ENCODE measurements around the gene RBM42.
A peak's percentile ranks its signal among the peaks of the same experiment; 100 is the strongest.
"Not testable (repeated sequence)": the region's sequence is repeated elsewhere in the genome, so short reads cannot be mapped to it uniquely, and the experiment has no call there.

RBM42 gene, protein sequence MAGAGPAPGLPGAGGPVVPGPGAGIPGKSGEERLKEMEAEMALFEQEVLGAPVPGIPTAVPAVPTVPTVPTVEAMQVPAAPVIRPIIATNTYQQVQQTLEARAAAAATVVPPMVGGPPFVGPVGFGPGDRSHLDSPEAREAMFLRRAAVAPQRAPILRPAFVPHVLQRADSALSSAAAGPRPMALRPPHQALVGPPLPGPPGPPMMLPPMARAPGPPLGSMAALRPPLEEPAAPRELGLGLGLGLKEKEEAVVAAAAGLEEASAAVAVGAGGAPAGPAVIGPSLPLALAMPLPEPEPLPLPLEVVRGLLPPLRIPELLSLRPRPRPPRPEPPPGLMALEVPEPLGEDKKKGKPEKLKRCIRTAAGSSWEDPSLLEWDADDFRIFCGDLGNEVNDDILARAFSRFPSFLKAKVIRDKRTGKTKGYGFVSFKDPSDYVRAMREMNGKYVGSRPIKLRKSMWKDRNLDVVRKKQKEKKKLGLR

DNA sequence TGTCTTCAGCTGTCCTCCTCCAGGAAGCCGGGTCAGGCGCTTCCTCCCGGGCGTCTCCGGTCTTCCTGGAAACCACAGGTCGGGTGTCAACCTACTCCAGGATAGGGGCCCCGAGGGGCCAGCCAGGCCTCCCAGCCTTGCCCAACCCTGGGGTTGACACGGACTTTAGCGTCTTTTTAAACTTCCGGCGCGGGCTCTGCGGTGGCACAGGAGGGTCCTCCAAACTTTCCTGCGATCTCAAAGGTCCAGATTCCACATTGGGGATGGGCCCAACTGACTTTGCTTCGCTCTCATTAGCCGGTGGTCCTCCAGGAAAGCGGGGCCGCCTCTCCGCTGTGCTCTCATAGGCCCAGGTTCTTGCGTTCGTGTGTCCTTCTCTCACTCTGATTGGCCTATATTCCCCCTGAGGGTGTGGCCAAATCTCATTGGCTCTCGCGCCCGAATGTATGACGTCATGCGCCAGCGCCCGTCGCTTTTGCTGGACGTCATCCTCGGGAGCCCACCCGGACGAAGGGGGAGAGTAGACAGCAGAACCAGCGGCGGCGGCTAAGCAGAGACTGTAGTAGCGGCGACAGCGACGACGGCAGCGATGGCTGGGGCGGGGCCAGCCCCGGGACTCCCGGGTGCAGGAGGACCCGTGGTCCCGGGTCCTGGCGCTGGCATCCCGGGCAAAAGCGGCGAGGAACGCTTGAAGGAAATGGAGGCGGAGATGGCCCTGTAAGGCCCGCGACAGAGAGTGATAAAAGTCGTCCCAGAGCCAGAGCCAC is at the start of gene RBM42:
Gene RBM42 (plus strand): TSS at position 472 of the 767 bp plus-strand sequence. CDS start 118 bp downstream, at position 590.
- peak; percentile 96 for DNase-seq

DNA sequence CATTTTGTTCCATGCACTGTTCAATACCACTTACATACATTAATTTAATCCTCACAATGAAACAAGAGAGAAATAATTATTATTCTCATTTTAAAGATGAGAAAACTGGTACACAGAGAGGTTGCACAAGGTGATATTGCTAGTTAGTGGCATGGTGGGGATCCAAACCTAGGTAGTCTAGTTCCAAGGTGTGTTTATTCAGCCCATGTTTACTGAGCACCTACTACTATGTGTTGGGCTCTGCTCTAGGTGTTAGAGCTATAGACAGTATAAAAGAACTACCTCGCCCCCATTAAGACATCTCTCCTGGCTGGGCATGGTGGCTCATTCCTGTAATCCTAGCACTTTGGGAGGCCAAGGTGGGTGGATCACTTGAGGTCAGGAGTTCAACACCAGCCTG is 46.1 kb upstream of the RBM42 start:
- no peak for DNase-seq

DNA sequence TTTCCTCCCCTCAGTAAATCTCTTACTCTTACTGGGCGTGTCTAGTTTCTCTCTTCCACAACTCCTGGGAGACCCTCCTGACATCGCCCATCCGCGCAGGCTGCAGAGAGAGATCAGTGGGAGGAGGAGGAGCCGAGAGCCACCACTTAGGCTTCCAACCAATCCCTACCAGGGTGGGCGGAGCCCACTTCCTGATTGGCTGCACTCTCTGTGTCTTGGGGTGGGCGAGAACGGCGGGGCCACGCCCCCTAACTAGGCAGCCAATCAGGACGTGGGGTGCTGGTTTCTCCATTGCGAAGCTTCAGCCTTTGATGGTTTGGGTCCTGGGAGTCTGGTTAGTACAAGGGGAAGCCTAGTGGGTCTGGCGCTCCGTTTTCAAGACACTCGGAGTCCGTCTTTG is 43.0 kb upstream of the RBM42 start, which contains the start of gene PMIS2:
Gene PMIS2 (plus strand): TSS at position 326 of the 400 bp plus-strand sequence. CDS start 87 bp downstream, outside the sequence.
- no peak for DNase-seq

DNA sequence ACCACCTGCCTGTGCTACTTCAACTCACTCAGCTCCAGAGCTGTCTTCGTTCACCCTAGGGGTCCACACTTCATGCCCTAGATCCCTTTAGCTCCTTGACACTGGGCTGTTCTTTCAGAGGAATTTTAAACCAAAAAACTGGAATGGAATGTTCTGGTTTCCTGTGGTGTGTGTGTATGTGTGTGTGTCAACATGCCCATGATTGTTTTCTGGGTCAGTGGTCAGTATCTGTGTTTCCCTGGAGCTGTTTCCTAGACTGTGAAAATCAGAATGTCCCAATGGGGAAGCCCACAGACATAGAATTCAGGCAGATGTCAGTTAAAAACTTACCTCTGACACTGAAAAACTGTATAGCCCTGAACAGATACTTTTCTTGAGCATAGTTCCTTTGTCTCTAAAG is 41.5 kb upstream of the RBM42 start:
- DNase-seq: no peak

DNA sequence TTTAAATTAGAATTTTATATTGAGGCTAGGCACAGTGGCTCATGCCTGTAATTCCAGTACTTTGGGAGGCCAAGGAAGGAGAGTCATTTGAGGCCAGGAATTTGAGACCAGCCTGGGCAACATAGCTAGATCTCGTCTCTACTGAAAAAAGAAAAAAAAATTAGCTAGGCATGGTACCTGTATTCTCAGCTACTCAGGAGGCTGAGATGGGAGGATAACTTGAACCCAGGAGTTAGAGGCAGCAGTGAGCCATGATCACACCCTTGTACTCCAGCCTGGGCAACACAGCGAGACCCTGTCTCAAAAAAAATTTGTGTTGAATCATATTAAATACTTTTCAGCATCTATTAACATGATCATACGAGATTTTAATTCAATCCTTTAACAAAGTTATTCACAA is 38.0 kb upstream of the RBM42 start:
- DNase-seq: no peak

DNA sequence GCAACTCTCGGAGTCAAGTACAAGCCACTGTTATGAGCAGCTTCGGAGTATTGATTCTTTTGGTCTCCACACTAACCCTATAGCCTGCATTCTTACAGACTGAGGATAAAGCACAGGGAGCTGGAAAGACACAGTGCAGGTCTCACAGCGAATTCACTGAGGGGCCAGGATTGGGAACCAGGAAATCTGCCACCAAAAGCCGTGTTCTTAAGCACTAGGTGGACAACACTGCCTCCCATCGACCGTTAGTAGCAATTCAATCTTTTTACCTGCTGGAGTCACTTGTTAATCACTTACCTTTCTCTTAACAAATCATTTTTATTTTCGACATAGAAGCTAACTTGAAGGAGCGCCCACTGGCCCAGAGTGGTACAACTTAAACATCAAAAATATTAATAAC is 36.6 kb upstream of the RBM42 start:
- no peak for DNase-seq

DNA sequence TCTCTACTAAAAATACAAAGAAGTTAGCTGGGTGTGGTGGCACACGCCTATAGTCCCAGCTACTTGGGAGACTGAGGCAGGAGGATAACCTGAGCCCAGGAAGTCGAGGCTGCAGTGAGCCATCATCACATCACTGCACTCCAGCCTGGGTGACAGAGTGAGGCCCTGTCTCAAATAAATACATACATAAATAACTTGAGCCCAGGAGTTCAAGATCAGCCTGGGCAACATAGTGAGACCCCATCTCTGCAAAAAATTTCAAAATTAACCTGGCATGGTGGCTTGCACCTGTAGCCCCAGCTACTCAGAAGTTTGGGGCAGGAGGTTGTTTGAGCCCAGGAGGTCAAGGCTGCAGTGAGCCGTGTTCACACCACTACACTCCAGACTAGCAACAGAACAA is 33.8 kb upstream of the RBM42 start:
- DNase-seq: not testable (repeated sequence)

DNA sequence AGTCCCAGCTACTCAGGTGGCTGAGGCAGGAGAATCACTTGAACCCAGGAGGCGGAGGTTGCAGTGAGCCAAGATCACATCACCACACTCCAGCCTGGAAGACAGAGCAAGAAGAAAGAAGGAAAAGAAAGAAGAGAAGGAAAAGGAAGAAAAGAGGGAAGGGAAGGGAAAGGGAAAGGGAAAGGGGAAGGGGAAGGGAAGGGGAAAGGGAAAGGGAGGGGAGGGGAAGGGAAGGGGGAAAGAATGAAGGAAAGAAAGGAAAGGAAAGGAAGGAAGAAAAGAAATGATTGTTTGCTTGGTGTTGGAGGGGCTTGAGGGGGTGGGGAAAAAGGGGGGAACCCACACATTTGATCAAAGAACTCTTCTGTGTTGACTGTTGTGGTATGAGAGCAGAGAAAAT is 32.9 kb upstream of the RBM42 start:
- no peak for DNase-seq

DNA sequence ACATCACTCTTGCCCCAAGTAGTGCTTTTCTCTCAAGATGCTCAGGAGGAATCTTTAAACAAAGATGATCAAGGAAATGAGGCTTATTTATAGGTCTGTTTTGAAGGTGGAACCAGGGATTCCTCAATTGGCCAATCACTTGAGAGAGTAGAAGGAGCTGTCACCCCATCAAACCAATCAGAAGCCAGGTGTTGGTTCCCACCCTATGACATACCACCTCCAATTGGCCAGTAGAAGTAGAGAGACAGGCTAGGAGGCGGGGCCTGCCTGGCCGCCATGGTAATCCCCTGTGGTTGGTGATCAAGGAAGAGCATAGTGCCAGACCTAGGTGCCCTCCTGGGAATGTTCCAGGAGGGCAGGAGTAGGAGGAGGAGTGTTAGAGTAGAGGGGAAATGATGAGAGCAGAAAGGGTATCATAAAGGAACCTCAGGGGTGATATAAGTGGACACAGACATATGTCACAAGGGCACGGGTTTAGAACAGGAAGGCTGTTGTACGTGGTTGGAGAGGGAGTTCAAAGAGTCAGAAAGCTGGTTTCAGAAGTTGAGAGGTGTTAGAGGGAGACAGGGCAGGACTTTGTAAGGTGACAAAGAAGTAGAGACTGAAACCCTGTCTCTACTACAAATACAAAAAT is 32.4 kb upstream of the RBM42 start:
- no peak for DNase-seq

DNA sequence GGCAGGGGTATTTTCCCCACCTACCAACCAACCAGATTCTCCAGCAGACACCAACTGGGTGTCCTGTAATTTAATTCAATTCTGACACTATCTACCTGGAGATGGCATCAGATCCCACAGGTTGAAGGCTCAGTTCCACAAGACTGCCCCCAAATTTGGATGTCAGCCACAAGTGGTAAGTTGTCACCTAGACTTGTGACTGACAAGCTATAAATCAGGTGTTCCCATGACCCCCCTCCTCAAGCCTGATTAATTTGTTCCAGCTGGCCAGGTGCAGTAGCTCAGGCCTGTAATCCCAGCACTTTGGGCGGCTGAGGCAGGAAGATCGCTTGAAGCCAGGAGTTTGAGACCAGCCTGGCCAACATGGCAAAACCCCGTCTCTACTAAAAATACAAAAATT is 26.9 kb upstream of the RBM42 start:
- peak; percentile 2 for DNase-seq

DNA sequence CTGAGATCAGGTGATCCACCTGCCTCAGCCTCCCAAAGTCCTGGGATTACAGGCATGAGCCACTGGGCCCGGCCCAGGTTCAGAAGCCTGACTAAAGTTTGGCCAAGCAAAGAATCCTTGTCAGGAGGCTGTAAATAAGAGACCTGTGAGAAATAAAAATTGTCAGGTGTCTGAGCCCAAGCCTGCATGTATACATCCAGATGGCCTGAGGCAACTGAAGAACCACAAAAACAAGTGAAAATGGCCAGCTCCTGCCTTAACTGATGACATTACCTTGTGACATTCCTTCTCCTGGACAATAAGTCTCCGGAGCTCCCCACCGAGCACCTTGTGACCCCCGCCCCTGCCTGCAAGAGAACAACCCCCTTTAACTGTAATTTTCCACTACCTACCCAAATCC is 24.4 kb upstream of the RBM42 start:
- DNase-seq: not testable (repeated sequence)

DNA sequence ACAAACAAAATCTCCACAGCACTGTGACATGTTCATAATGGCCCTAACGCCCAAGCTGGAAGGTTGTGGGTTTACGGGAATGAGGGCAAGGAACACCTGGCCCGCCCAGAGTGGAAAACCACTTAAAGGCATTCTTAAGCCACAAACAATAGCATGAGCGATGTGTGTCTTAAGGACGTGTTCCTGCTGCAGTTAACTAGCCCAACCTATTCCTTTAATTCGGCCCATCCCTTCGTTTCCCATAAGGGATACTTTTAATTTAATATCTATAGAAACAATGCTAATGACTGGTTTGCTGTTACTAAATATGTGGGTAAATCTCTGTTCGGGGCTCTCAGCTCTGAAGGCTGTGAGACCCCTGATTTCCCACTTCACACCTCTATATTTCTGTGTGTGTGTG is 21.7 kb upstream of the RBM42 start:
- DNase-seq: not testable (repeated sequence)

DNA sequence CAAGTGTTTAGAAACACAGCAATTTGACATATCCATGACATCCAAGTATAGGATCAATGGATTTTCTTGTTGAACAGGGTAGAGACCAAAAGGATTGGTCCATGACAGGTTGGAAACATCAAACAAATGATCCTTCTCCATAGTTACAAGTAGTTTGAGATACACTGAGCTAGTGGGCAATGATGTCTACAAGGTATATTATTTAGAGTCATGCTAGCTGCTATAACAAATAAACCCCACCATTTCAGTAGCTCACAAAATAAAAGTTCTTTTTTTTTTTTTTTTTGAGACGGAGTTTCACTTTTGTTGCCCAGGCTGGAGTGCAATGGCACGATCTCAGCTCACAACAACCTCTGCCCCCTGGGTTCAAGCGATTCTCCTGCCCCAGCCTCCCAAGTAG is 21.2 kb upstream of the RBM42 start:
- DNase-seq: no peak

DNA sequence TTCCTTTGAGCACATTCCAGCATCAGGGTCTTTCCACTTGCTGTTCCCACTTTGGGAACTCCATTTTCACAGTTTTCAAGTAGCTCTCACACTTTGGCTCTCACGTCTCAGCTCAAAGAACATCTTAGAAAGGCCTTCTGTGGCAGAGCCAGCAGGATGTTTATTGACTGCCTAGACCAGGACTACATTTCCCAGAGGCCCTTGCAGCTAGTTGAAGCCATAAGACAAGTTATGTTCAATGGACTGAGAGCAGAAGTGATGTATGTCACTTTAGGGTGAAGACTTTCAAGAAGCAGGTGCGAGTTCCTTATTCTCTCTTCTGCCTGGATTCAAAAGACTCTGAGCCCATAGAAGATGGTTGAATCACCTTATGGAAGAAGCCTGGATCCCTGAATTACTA is 20.6 kb upstream of the RBM42 start:
- no peak for DNase-seq

DNA sequence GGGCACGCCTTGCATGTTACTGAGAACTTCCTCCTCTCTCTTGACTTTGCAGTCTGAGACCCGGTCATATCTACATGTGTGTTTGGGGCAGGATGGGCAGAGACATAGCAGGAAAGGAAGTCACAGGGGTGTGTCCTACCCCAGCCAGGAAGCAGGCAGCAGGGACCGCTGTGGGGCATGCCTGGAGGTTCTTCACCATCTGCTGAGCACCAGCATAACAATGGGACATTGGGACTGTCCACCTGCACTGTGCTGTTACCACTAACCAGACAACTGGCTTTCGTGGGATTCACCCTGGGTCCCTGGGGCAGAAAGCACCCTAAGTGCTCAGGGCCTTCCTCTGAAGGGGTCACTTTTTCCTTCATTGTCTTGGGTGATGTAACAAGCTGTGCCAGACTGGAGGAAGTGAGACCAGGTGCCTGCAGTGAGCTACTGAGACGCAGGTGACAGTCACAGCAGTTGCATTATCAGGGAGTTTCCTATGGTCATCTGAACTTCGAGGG is 18.9 kb upstream of the RBM42 start:
- no peak for DNase-seq

DNA sequence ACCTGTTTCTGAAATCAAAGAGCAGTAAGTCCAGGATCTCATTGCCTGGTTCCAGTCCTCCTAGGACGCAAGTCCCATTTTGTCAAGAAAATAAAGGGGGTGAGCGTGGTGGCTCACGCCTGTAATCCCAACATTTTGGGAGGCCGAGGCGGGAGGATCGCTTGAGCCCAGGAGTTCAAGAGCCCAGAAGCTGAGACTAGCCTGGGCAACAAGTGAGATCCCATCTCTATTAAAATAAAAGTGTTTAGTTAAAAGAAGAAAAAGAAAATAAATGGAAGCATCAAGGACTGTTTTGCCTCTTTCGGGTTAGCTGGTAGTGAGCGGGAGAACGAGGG is 16.6 kb upstream of the RBM42 start:
- DNase-seq: no peak

DNA sequence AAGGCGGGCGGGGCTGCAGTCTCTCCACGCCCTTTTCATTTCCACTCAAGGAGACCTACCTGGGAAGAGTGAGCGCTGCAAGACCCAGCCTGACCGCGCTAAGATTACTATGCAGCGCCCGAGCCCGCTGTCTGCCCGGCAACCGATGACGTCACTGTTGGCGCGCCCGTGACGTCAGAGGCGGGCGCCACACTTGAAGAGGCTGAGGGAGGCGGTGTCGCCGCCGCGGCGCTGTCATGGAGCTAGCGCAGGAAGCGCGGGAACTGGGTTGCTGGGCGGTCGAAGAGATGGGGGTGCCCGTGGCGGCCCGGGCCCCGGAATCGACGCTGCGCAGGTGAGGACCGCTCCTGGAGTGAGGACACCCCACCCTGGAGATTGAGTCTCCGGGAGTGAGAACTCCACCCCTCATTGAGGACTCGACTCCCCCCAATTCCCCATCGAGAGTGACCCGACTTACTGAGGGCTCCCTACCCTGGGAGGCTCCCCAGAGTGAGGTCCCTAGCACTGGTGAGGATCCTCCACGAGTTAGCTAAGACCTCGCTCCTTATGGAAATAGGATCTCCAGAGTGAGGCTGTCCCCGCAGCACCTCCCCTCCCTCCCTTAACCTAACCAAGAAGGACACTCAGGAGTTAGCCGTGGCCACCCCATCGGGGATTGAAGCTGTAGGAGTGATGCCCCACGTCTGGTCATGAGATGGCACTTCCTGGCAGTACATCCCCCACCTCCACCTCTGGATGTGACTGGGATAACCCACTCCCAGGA is 16.1 kb upstream of the RBM42 start, which contains the start of gene HAUS5:
Gene HAUS5 (plus strand): TSS at position 177 of the 763 bp plus-strand sequence. CDS start 60 bp downstream, at position 237.
- DNase-seq: peak; percentile 91

DNA sequence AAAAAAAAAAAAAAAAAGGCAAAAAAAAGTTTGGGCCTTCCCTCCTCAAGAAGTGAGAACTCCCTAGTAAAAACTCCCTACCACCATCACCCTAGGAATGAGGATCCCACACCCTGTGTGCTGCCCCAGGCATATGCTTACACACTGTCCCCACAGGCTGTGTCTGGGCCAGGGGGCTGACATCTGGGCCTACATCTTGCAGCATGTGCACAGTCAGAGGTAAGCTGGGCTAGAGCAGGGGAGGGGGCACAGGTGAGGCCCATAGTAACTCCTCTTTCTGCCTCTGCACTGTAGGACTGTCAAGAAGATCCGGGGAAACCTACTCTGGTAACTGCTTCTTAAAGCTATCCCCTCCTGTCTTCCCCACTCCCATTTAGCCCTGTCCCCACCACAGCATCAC is 15.3 kb upstream of the RBM42 start:
- DNase-seq: no peak

DNA sequence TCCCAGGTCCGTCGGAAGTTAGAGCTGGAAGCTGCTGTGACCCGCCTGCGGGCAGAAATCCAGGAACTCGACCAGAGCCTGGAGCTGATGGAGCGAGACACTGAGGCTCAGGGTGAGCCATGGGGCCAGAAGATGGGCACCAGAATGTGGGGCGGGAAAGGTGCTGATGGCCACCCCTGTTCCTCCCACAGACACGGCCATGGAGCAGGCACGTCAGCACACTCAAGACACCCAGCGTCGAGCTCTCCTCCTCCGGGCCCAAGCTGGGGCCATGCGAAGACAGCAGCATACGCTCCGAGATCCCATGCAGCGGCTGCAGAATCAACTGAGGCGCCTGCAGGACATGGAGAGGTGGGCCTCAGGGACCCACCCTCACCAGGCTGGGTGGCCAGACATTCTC is 13.8 kb upstream of the RBM42 start:
- DNase-seq: no peak

DNA sequence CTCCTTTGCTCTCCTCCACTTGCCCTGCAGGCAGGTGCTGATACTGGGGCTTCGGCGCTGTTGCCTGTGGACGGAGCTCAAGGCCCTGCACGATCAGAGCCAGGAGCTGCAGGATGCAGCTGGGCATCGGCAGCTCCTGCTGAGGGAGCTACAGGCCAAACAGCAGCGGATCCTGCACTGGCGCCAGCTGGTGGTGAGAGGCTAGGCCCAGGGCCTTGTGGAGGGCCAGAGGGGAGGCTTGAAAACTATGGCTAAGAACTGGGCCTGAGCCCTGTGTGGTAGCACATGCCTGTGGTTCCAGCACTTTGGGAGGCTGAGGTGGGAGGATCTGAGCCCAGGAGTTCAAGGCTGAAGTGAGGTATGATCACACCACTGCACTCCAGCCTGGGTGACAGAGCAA is 10.0 kb upstream of the RBM42 start:
- DNase-seq: no peak

DNA sequence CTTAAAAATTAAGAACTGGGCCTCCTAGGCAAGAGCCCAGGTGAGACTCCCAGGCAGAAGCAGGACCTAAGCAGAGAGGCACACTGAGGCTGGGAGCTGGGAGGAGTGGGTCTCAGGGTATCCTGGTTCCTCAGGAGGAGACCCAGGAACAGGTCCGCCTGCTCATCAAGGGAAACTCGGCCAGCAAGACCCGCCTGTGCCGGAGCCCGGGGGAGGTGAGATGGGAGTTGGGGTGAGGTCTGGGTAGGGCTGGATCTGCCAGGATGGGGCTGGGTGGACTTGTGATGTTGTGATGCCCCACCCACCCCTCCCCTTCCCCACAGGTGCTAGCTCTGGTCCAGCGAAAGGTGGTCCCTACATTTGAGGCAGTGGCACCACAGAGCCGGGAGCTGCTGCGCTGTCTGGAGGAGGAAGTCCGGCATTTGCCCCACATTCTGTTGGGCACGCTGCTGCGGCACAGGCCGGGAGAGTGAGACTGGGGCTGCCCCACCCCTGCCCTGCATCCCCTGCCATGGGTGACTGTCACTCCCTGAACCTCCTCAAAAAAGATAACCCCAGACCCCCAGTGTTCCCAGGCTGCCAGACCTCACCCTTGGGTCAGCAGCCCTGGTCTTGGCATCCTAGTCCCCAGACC is 9.4 kb upstream of the RBM42 start:
- DNase-seq: no peak

DNA sequence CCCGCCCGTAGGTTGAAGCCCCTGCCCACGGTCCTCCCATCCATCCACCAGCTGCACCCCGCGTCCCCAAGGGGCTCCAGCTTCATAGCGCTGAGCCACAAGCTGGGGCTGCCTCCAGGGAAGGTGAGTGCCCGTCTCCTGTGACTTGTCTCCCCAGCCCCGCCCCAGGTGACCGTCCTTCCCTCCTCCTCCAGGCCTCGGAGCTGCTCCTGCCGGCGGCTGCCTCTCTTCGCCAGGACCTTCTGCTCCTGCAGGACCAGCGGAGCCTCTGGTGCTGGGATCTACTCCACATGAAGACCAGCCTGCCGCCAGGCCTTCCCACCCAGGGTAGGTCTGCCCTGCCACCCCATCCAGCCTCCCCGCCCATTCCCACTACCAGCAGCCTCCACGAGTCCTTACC is 8.8 kb upstream of the RBM42 start:
- DNase-seq: no peak

Data from DMS79 treated with DMSO at 0.1 percent for 48 hours (cell line).